Glutamatergic neuron (in vitro differentiated cells): ENCODE measurements around the gene PSMD1. TPM values are rescaled to one million over a fixed set of nuclear protein-coding genes. Genes with fewer than 3 reads are reported as not detected.

Source experiments
- DNase-seq: peaks from one replicate; pipeline ENCODE4 v3.0.0; 2022
- H3K27ac Mint-ChIP-seq: one replicate; pipeline ENCODE4 v1.8.0; 2020; ENCODE audit warnings: mild to moderate bottlenecking, mixed read lengths, inconsistent platforms; ENCODE audit not compliant: unreplicated experiment
- H3K27me3 Mint-ChIP-seq: one replicate; pipeline ENCODE4 v1.8.0; 2020; ENCODE audit warnings: mild to moderate bottlenecking, moderate library complexity, mixed read lengths, inconsistent platforms; ENCODE audit not compliant: unreplicated experiment
- H3K36me3 Mint-ChIP-seq: one replicate; pipeline ENCODE4 v1.8.0; 2020; ENCODE audit warnings: mild to moderate bottlenecking, mixed read lengths, inconsistent platforms; ENCODE audit not compliant: unreplicated experiment
- H3K4me1 Mint-ChIP-seq: one replicate; pipeline ENCODE4 v1.8.0; 2020; ENCODE audit warnings: mild to moderate bottlenecking, low read depth, mixed read lengths, inconsistent platforms; ENCODE audit not compliant: unreplicated experiment
- H3K4me3 Mint-ChIP-seq: one replicate; pipeline ENCODE4 v1.8.0; 2020; ENCODE audit warnings: mild to moderate bottlenecking, mixed read lengths, inconsistent platforms; ENCODE audit not compliant: unreplicated experiment
- H3K9me3 Mint-ChIP-seq: one replicate; pipeline ENCODE4 v1.8.0; 2020; ENCODE audit warnings: mild to moderate bottlenecking, moderate library complexity, mixed read lengths, inconsistent platforms; ENCODE audit not compliant: unreplicated experiment
- CTCF ChIP-seq: fragments of 200-600 bp; sonication (generic); IDR thresholded peaks from one replicate; pipeline ENCODE4 v1.5.0; 2021; ENCODE audit not compliant: partially characterized antibody, unreplicated experiment
- total RNA-seq: library from RNA; stranded (reverse); fragmentation: NEBNext Ultra II Directional; extraction: Animal tissue kit (Norgen Biotek cat#: 25700); gene quantifications from one replicate; pipeline ENCODE4 v1.2.1, GENCODE V29; 2021; ENCODE audit not compliant: unreplicated experiment

Gene PSMD1
- total RNA-seq, 1 donor from 2014 or later, result 126 TPM

GRCh38 chr2:231047923-231048915, 8.4 kb upstream of the PSMD1 start:
- no peak overlapping the region for H3K27ac Mint-ChIP-seq
- no peak overlapping the region for H3K4me3 Mint-ChIP-seq
- DNase-seq, result no peak
- H3K27me3 Mint-ChIP-seq, result peaks cover under 1% of the 10 kb centered on the region
- TF ChIP-seq CTCF, result no peak
- no peaks in the 10 kb centered on the region for H3K9me3 Mint-ChIP-seq
- H3K4me1 Mint-ChIP-seq, result no peaks in the 10 kb centered on the region
- no peaks in the 10 kb centered on the region for H3K36me3 Mint-ChIP-seq

GRCh38 chr2:231049286-231050017, 7.2 kb upstream of the PSMD1 start:
- no peak overlapping the region for H3K27ac Mint-ChIP-seq
- no peak for DNase-seq
- no peaks in the 10 kb centered on the region for H3K4me1 Mint-ChIP-seq
- peaks cover 6% of the 10 kb centered on the region for H3K27me3 Mint-ChIP-seq
- no peaks in the 10 kb centered on the region for H3K36me3 Mint-ChIP-seq
- no peaks in the 10 kb centered on the region for H3K9me3 Mint-ChIP-seq
- no peak for TF ChIP-seq CTCF
- H3K4me3 Mint-ChIP-seq, result no peak overlapping the region

- no peak overlapping the region for H3K4me3 Mint-ChIP-seq
- no peaks in the 10 kb centered on the region for H3K4me1 Mint-ChIP-seq
- no peaks in the 10 kb centered on the region for H3K9me3 Mint-ChIP-seq
- no peak for TF ChIP-seq CTCF
- H3K36me3 Mint-ChIP-seq, result no peaks in the 10 kb centered on the region
- no peak for DNase-seq
- peaks cover 6% of the 10 kb centered on the region for H3K27me3 Mint-ChIP-seq
- no peak overlapping the region for H3K27ac Mint-ChIP-seq
Observed at GRCh38 chr2:231050018-231050901, 6.4 kb upstream of the PSMD1 start.

- Mint-ChIP-seq H3K27me3 (peaks cover 6% of the 10 kb centered on the region), H3K36me3 (no peaks in the 10 kb centered on the region), H3K9me3 (no peaks in the 10 kb centered on the region), H3K4me1 (no peaks in the 10 kb centered on the region), H3K4me3 (no peak overlapping the region), H3K27ac (no peak overlapping the region)
- DNase-seq, result no peak
- TF ChIP-seq CTCF, result no peak
Observed at GRCh38 chr2:231051116-231051515, 5.6 kb upstream of the PSMD1 start.
